Liver (tissue), 9 donors: Measurements from ENCODE around the gene PAOX. TPM values are rescaled to one million over a fixed set of nuclear protein-coding genes. Genes with fewer than 3 reads are reported as not detected.

Experiments
- DNase-seq: peaks from one replicate; pipeline ENCODE4 v3.0.0-alpha.2; 2017; ENCODE audit warnings: low spot score
- H3K27ac ChIP-seq, 2 donors: one replicate each; pipeline ENCODE4 v1.7.0; 2013; ENCODE audit warnings: inconsistent platforms in 2 of 2, low read length in 2 of 2, control low read depth in 1 of 2, low read depth in 1 of 2, mild to moderate bottlenecking in 1 of 2
- H3K27me3 ChIP-seq, 4 donors: one replicate each; pipeline versions ENCODE4 v1.6.1 to v1.7.0; 2013; ENCODE audit warnings: low read length in 3 of 4, inconsistent platforms in 1 of 4, mild to moderate bottlenecking in 1 of 4, moderate library complexity in 1 of 4; ENCODE audit not compliant: control insufficient read depth in 4 of 4, insufficient read depth in 4 of 4
- H3K36me3 ChIP-seq, 4 donors: one replicate each; pipeline versions ENCODE4 v1.6.1 to v1.7.0; 2013; ENCODE audit warnings: low read length in 3 of 4, mild to moderate bottlenecking in 3 of 4, low read depth in 1 of 4, moderate library complexity in 1 of 4; ENCODE audit not compliant: control insufficient read depth in 4 of 4, insufficient read depth in 3 of 4
- H3K4me1 ChIP-seq, 4 donors: one replicate each; pipeline versions ENCODE4 v1.6.1 to v1.7.0; 2013; ENCODE audit warnings: low read length in 3 of 4, mild to moderate bottlenecking in 3 of 4, moderate library complexity in 1 of 4; ENCODE audit not compliant: control insufficient read depth in 4 of 4, insufficient read depth in 4 of 4
- H3K4me3 ChIP-seq, 3 donors: one replicate each; pipeline versions ENCODE4 v1.6.1 to v1.7.0; 2013; ENCODE audit warnings: low read length in 3 of 3, control low read depth in 1 of 3, low read depth in 1 of 3, mild to moderate bottlenecking in 1 of 3
- H3K9ac ChIP-seq, 2 donors: one replicate each; pipeline ENCODE4 v1.7.0; 2013; ENCODE audit warnings: low read length in 2 of 2, mild to moderate bottlenecking in 2 of 2, moderate library complexity in 2 of 2, control low read depth in 1 of 2, low read depth in 1 of 2
- H3K9me3 ChIP-seq, 4 donors: one replicate each; pipeline versions ENCODE4 v1.6.1 to v1.7.0; 2013; ENCODE audit warnings: low read length in 3 of 4; ENCODE audit not compliant: control insufficient read depth in 4 of 4
- ATF3 ChIP-seq: IDR thresholded peaks from 2 replicates; pipeline ENCODE4 v1.6.1; 2016; ENCODE audit warnings: antibody characterized with exemption
- CTCF ChIP-seq: fragments of 150-350 bp; IDR thresholded peaks from 2 replicates; pipeline ENCODE4 v1.5.1; 2017; ENCODE audit warnings: improper control_type of control experiment, low read depth, low read length; ENCODE audit not compliant: missing input control
- EGR1 ChIP-seq, 2 donors: IDR thresholded peaks; 2 replicates each; pipeline ENCODE4 v1.6.1; 2016 to 2018; ENCODE audit warnings: antibody characterized with exemption in 2 of 2, low read depth in 2 of 2
- FOXA1 ChIP-seq: IDR thresholded peaks from 2 replicates; pipeline ENCODE4 v1.6.1; 2016; ENCODE audit warnings: antibody characterized with exemption
- FOXA2 ChIP-seq: IDR thresholded peaks from 2 replicates; pipeline ENCODE4 v1.6.1; 2016; ENCODE audit warnings: antibody characterized with exemption
- GABPA ChIP-seq, 2 donors: IDR thresholded peaks in 1 of 2; conservative IDR thresholded peaks in 1 of 2; 2 replicates each; pipeline ENCODE4 v1.6.1; 2016; ENCODE audit warnings: antibody characterized with exemption in 2 of 2, mild to moderate bottlenecking in 1 of 2, moderate library complexity in 1 of 2
- HNF4A ChIP-seq, 2 donors: conservative IDR thresholded peaks; 2 replicates each; pipeline ENCODE4 v1.6.1; 2016; ENCODE audit warnings: antibody characterized with exemption in 2 of 2, mild to moderate bottlenecking in 2 of 2
- HNF4G ChIP-seq: IDR thresholded peaks from 2 replicates; pipeline ENCODE4 v1.6.1; 2016; ENCODE audit warnings: antibody characterized with exemption
- JUND ChIP-seq, 2 donors: IDR thresholded peaks; 2 replicates each; pipeline ENCODE4 v1.6.1; 2016; ENCODE audit warnings: antibody characterized with exemption in 2 of 2
- MAX ChIP-seq: IDR thresholded peaks from 2 replicates; pipeline ENCODE4 v1.6.1; 2016; ENCODE audit warnings: antibody characterized with exemption
- NR2F2 ChIP-seq: IDR thresholded peaks from 2 replicates; pipeline ENCODE4 v1.6.1; 2016; ENCODE audit warnings: antibody characterized with exemption
- RAD21 ChIP-seq, 2 donors: IDR thresholded peaks; 2 replicates each; pipeline ENCODE4 v1.6.1; 2016; ENCODE audit warnings: antibody characterized with exemption in 2 of 2, mild to moderate bottlenecking in 2 of 2
- REST ChIP-seq: IDR thresholded peaks from 2 replicates; pipeline ENCODE4 v1.6.1; 2016; ENCODE audit warnings: antibody characterized with exemption, mild to moderate bottlenecking
- RXRA ChIP-seq, 2 donors: IDR thresholded peaks; 2 replicates each; pipeline ENCODE4 v1.6.1; 2017 to 2018; ENCODE audit warnings: antibody characterized with exemption in 2 of 2, mild to moderate bottlenecking in 1 of 2
- SP1 ChIP-seq: IDR thresholded peaks from 2 replicates; pipeline ENCODE4 v1.6.1; 2018; ENCODE audit warnings: antibody characterized with exemption, mild to moderate bottlenecking
- TAF1 ChIP-seq: conservative IDR thresholded peaks from 2 replicates; pipeline ENCODE4 v1.6.1; 2016; ENCODE audit warnings: antibody characterized with exemption, mild to moderate bottlenecking
- YY1 ChIP-seq: IDR thresholded peaks from 2 replicates; pipeline ENCODE4 v1.6.1; 2016; ENCODE audit warnings: antibody characterized with exemption, mild to moderate bottlenecking
- ZBTB33 ChIP-seq: IDR thresholded peaks from 2 replicates; pipeline ENCODE4 v1.6.1; 2016; ENCODE audit warnings: antibody characterized with exemption
- WGBS: extraction: QIAGEN DNeasy Blood & Tissue Kit; methylation state at CpG from one replicate; pipeline ENCODE4 v1.1.7; 2013; 5-methylcytosine and 5-hydroxymethylcytosine counted together
- polyA plus RNA-seq, 2 donors: library from polyadenylated mRNA; stranded (reverse) in 1 of 2; unstranded in 1 of 2; fragments of 200-250 nt in 1 of 2; fragments of >200 nt in 1 of 2; fragmentation: Nextera tagmentation in 1 of 2; extraction: Ambion mirVana in 1 of 2; gene quantifications; one replicate each; pipeline versions ENCODE4 v1.2.1 to v1.2.3, GENCODE V29; 2013 to 2015
- total RNA-seq, 2 donors: library from RNA; depleted of rRNA; stranded (reverse); fragments of >200 nt; gene quantifications; one replicate each; pipeline ENCODE4 v1.2.3, GENCODE V29; 2014
- donor health status: healthy.
- donor health status: healthy.
- donor health status: healthy.
- donor health status: healthy.
- donor health status: healthy.

PAOX gene
- total and polyA plus RNA-seq, 4 donors = 4.8 to 17.8 (median 13.3) TPM

GRCh38 chr10:133353202-133353959, 25.7 kb upstream of the PAOX start (continued):
- no peak for TF ChIP-seq HNF4G
- peak; percentile 34 for TF ChIP-seq MAX
- peak; percentile 39 for TF ChIP-seq NR2F2

GRCh38 chr10:133353988-133354605, 25.0 kb upstream of the PAOX start:
- peaks cover 27 to 88% (median 81%) of the 10 kb centered on the region in 4 donors for H3K4me1 ChIP-seq
- TF ChIP-seq YY1 (no peak), HNF4G (no peak), NR2F2 (no peak), ZBTB33 (no peak), GABPA (IDR thresholded peaks at IDR 0.05 in 1 of 2, conservative IDR thresholded peaks at IDR 0.05 in 1 of 2) (no peak), RXRA (IDR thresholded peaks at IDR 0.05) (no peak), REST (no peak), TAF1 (no peak), ATF3 (no peak), FOXA2 (no peak), MAX (no peak), CTCF (no peak), JUND (IDR thresholded peaks at IDR 0.05) (no peak), FOXA1 (no peak), HNF4A (conservative IDR thresholded peaks at IDR 0.05) (no peak), EGR1 (IDR thresholded peaks at IDR 0.05; ENCODE audit: low read depth in 2 of 2) (no peak), SP1 (no peak), RAD21 (IDR thresholded peaks at IDR 0.05) (no peak)
- H3K9me3 ChIP-seq = no peaks in the 10 kb centered on the region
- peak overlapping the region; percentile 11 to 67 for H3K27ac ChIP-seq
- WGBS = 74% methylated on average over 16 of the region's 16 CpGs
- no peak for DNase-seq
- H3K36me3 ChIP-seq = peaks cover 0 to 2% (median 0%) of the 10 kb centered on the region in 4 donors
- H3K27me3 ChIP-seq = no peaks in the 10 kb centered on the region
- H3K9ac ChIP-seq = peak overlapping the region in 1 of 2 donors; percentile 22
- no peak overlapping the region for H3K4me3 ChIP-seq
